Caco-2 (cell line): ENCODE measurements around the gene KLF13. TPM values are rescaled to one million over a fixed set of nuclear protein-coding genes. Genes with fewer than 3 reads are reported as not detected.

Experiments used
- BruUV-seq: library from RNA; stranded (reverse); fragments of 400-500 nt; replicated peaks from 2 replicates; lab custom pipeline; 2021; lab: Mats Ljungman, UMichigan
- CTCF ChIA-PET: fragments of 300-600 bp; sonication (Branson Sonifier 250); formaldehyde crosslinking; loops from one replicate; lab custom pipeline; 2022; ENCODE audit warnings: antibody characterized with exemption; lab: Charles Lee
- POLR2A ChIA-PET: fragments of 300-600 bp; sonication (Branson Sonifier 250); formaldehyde crosslinking; loops from one replicate; lab custom pipeline; 2022; ENCODE audit warnings: antibody characterized with exemption; lab: Charles Lee
- DNase-seq, 2 experiments: peaks; one replicate each; pipeline versions ENCODE4 v3.0.0 to v3.0.0-alpha.2; 2020 to 2022
- H3K27me3 ChIP-seq: replicated peaks from 2 replicates; pipeline ENCODE4 v1.6.0; 2011; ENCODE audit warnings: low read length; ENCODE audit not compliant: control insufficient read depth, insufficient read depth
- H3K36me3 ChIP-seq: 2 replicates; pipeline ENCODE4 v1.5.1; 2011; ENCODE audit warnings: low read length; ENCODE audit not compliant: control insufficient read depth, insufficient read depth
- H3K4me1 ChIP-seq: fragments of 250-450 bp; sonication (Bioruptor Pico); 2 replicates; pipeline ENCODE4 v1.5.1; 2020; ENCODE audit warnings: mild to moderate bottlenecking
- H3K4me3 ChIP-seq: 2 replicates; pipeline ENCODE4 v1.5.1; 2011; ENCODE audit warnings: low read depth, mild to moderate bottlenecking, control low read depth, low read length
- H3K9me3 ChIP-seq: fragments of 250-450 bp; sonication (Bioruptor Pico); 2 replicates; pipeline ENCODE4 v1.5.1; 2020; ENCODE audit warnings: mild to moderate bottlenecking, moderate library complexity
- H3K27ac Mint-ChIP-seq: one replicate; pipeline ENCODE4 v1.8.0; 2022; ENCODE audit warnings: mixed read lengths; ENCODE audit not compliant: unreplicated experiment
- H3K27me3 Mint-ChIP-seq: one replicate; pipeline ENCODE4 v1.8.0; 2022; ENCODE audit warnings: mixed read lengths; ENCODE audit not compliant: insufficient read depth, unreplicated experiment
- H3K36me3 Mint-ChIP-seq: one replicate; pipeline ENCODE4 v1.8.0; 2022; ENCODE audit warnings: mild to moderate bottlenecking, mixed read lengths; ENCODE audit not compliant: insufficient read depth, unreplicated experiment
- H3K4me1 Mint-ChIP-seq: one replicate; pipeline ENCODE4 v1.8.0; 2022; ENCODE audit warnings: low read depth, mixed read lengths; ENCODE audit not compliant: unreplicated experiment
- H3K4me3 Mint-ChIP-seq: one replicate; pipeline ENCODE4 v1.8.0; 2022; ENCODE audit warnings: mild to moderate bottlenecking, moderate library complexity, mixed read lengths; ENCODE audit not compliant: unreplicated experiment
- H3K9me3 Mint-ChIP-seq: one replicate; pipeline ENCODE4 v1.8.0; 2022; ENCODE audit warnings: mixed read lengths; ENCODE audit not compliant: unreplicated experiment
- intact Hi-C: fragments of 100-400 bp; cut with micrococcal nuclease; formaldehyde crosslinking; loops from one replicate; pipeline ENCODE4 v1.10.0; 2022; ENCODE audit not compliant: unreplicated experiment
- total RNA-seq: library from RNA; stranded (reverse); gene quantifications from 2 replicates; pipeline ENCODE4 v1.2.3, GENCODE V29; 2022
- TF ChIP-seq, protein P1 (sequence below), 2 experiments: fragments of 200-600 bp in 1 of 2; IDR thresholded peaks; 1 replicate in 1 of 2; 2 replicates in 1 of 2; pipeline versions ENCODE4 v1.5.1 to v1.8.0; 2011 to 2022; ENCODE audit warnings: antibody characterized with exemption in 1 of 2, control low read depth in 1 of 2, inconsistent platforms in 1 of 2, low read depth in 1 of 2, low read length in 1 of 2, mild to moderate bottlenecking in 1 of 2, moderate library complexity in 1 of 2; ENCODE audit not compliant: insufficient read depth in 1 of 2, severe bottlenecking in 1 of 2, unreplicated experiment in 1 of 2

Gene KLF13
- total RNA-seq, 1 experiment from 2014 or later = 18.8 TPM

DNA sequence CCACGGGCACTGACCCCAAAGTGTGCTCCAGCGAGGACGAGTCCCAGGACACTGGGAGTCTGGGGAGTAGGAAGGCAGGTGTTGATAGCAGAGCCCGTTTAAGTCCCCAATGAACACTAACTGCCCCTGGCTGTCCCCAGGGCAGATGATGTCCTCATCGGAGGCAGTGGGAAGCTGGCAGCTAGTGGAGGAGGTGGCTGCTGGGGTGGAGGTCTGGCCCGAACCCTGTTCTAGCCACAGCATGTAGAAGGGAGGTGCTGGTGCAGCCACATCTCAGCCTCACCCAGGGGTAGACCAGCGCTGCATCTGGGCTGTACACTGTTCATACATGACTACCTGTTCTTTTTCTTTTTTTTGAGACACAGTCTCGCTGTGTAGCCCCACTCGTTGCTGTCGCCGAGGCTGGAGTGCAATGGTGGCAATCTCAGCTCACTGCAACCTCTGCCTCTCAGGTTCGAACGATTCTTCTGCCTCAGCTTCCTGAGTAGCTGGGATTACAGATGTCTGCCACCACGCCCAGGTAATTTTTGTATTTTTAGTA is 51.8 kb downstream of the KLF13 start:
- peaks cover 8% of the 10 kb centered on the region for H3K9me3 Mint-ChIP-seq
- no peak overlapping the region for H3K27ac Mint-ChIP-seq
- no peaks in the 10 kb centered on the region for H3K27me3 ChIP-seq
- H3K4me3 Mint-ChIP-seq = no peak overlapping the region
- H3K27me3 Mint-ChIP-seq = no peaks in the 10 kb centered on the region
- intact Hi-C loops = loop anchor here (10.0 kb wide), 1 partner anchor 124 kb away; no protein-coding TSS in a partner anchor
- no peak overlapping the region for H3K4me3 ChIP-seq
- no peak for DNase-seq
- no peaks in the 10 kb centered on the region; the same call in 1 of the 2 replicates for H3K36me3 ChIP-seq
- ChIA-PET CTCF (interaction anchor here (0.6 to 1.0 kb wide), 2 partner anchors 9 to 19 kb away, joined by 3 to 5 read pairs; no protein-coding TSS in a partner anchor), POLR2A (no interaction called here)
- H3K36me3 Mint-ChIP-seq = peaks cover 13% of the 10 kb centered on the region
- H3K4me1 ChIP-seq = peaks cover 26% of the 10 kb centered on the region
- TF ChIP-seq, protein P1, sequence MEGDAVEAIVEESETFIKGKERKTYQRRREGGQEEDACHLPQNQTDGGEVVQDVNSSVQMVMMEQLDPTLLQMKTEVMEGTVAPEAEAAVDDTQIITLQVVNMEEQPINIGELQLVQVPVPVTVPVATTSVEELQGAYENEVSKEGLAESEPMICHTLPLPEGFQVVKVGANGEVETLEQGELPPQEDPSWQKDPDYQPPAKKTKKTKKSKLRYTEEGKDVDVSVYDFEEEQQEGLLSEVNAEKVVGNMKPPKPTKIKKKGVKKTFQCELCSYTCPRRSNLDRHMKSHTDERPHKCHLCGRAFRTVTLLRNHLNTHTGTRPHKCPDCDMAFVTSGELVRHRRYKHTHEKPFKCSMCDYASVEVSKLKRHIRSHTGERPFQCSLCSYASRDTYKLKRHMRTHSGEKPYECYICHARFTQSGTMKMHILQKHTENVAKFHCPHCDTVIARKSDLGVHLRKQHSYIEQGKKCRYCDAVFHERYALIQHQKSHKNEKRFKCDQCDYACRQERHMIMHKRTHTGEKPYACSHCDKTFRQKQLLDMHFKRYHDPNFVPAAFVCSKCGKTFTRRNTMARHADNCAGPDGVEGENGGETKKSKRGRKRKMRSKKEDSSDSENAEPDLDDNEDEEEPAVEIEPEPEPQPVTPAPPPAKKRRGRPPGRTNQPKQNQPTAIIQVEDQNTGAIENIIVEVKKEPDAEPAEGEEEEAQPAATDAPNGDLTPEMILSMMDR (IDR thresholded peaks at IDR 0.05; ENCODE audit: insufficient read depth in 1 of 2, low read depth in 1 of 2, low read length in 1 of 2, severe bottlenecking in 1 of 2, unreplicated experiment in 1 of 2) = no peak
- peaks cover 9% of the 10 kb centered on the region for H3K4me1 Mint-ChIP-seq
- no peaks in the 10 kb centered on the region for H3K9me3 ChIP-seq
- BruUV-seq = no TSS peak

DNA sequence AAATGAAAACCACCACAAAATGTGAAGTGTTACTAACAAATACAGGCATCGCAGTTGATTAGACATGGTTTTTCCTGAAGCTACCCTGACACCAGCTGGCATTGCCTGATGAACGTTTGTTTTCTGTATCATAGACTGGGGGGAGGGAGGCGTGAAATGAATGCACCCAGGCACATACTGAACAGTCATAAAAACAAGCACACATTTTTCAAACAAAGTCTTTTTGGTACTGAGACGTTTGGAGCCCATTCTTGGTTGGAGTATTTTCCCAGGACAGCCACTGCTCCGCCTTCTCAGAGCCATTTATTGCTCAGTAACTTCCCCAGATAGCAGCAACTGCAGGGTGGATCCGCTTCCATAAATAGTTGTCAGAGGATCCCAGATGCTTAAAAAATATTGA is 52.4 kb downstream of the KLF13 start:
- intact Hi-C loops = loop anchor here (10.0 kb wide), 1 partner anchor 124 kb away; no protein-coding TSS in a partner anchor
- CTCF ChIA-PET = interaction anchor here (0.6 to 1.0 kb wide), 2 partner anchors 9 to 17 kb away, joined by 4 to 5 read pairs; no protein-coding TSS in a partner anchor
- Histone ChIP-seq H3K4me1 (peaks cover 23% of the 10 kb centered on the region), H3K36me3 (no peaks in the 10 kb centered on the region; the same call in 1 of the 2 replicates), H3K4me3 (no peak overlapping the region), H3K9me3 (no peaks in the 10 kb centered on the region), H3K27me3 (no peaks in the 10 kb centered on the region)
- DNase-seq = no peak
- H3K27me3 Mint-ChIP-seq = no peaks in the 10 kb centered on the region
- POLR2A ChIA-PET = no interaction called here
- no TSS peak for BruUV-seq
- no peak overlapping the region for H3K4me3 Mint-ChIP-seq
- H3K4me1 Mint-ChIP-seq = peaks cover 9% of the 10 kb centered on the region
- TF ChIP-seq, protein P1 (IDR thresholded peaks at IDR 0.05; ENCODE audit: insufficient read depth in 1 of 2, low read depth in 1 of 2, low read length in 1 of 2, severe bottlenecking in 1 of 2, unreplicated experiment in 1 of 2) = no peak
- H3K27ac Mint-ChIP-seq = no peak overlapping the region
- H3K9me3 Mint-ChIP-seq = peaks cover 8% of the 10 kb centered on the region
- H3K36me3 Mint-ChIP-seq = peaks cover 11% of the 10 kb centered on the region

DNA sequence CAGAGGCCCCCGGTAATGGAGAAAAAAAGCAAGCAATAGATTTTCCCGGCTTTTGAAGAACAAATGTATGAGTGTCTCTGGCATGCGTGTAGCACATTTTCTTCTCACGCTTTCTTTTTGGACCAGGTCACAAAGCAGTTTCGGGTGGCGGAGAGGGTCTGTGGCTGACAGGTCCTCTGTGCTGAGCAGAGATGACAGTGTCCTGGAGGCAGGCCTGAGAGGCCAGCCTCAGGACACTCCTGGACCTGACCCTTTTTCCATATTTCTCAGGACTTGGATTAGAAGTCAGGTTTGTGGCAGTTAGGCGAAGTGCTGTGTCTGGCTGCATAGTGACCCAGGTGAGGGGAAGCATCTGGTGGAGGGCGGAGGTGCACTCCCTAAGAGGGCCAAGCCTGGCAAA is 52.9 kb downstream of the KLF13 start:
- TF ChIP-seq, protein P1 (IDR thresholded peaks at IDR 0.05; ENCODE audit: insufficient read depth in 1 of 2, low read depth in 1 of 2, low read length in 1 of 2, severe bottlenecking in 1 of 2, unreplicated experiment in 1 of 2) = no peak
- Mint-ChIP-seq H3K4me1 (peaks cover 9% of the 10 kb centered on the region), H3K4me3 (no peak overlapping the region), H3K9me3 (peaks cover 8% of the 10 kb centered on the region), H3K27ac (no peak overlapping the region), H3K27me3 (no peaks in the 10 kb centered on the region), H3K36me3 (peaks cover 11% of the 10 kb centered on the region)
- DNase-seq = no peak
- ChIA-PET POLR2A (no interaction called here), CTCF (interaction anchor here (0.6 to 1.0 kb wide), 2 partner anchors 10 to 18 kb away, joined by 4 to 5 read pairs; no protein-coding TSS in a partner anchor)
- Histone ChIP-seq H3K4me1 (peaks cover 19% of the 10 kb centered on the region), H3K27me3 (no peaks in the 10 kb centered on the region), H3K36me3 (no peaks in the 10 kb centered on the region; the same call in 1 of the 2 replicates), H3K4me3 (no peak overlapping the region), H3K9me3 (no peaks in the 10 kb centered on the region)
- BruUV-seq = no TSS peak
- intact Hi-C loops = loop anchor here (10.0 kb wide), 1 partner anchor 125 kb away; no protein-coding TSS in a partner anchor
